GM18505 (cell line): ENCODE measurements around the gene AASS.
"Not testable (repeated sequence)": the region's sequence is repeated elsewhere in the genome, so short reads cannot be mapped to it uniquely, and the experiment has no call there.

ENCODE experiments used
- ATAC-seq: cut with Tn5 transposase; IDR thresholded peaks from one replicate; pipeline ENCODE4 v1.9.1; 2021; ENCODE audit not compliant: unreplicated experiment
- POLR2A ChIP-seq: IDR thresholded peaks from 4 replicates; pipeline ENCODE4 v1.6.1; 2011; ENCODE audit warnings: borderline replicate concordance; ENCODE audit not compliant: insufficient read depth, insufficient read length; ENCODE audit errors: extremely low read depth

The AASS gene

DNA sequence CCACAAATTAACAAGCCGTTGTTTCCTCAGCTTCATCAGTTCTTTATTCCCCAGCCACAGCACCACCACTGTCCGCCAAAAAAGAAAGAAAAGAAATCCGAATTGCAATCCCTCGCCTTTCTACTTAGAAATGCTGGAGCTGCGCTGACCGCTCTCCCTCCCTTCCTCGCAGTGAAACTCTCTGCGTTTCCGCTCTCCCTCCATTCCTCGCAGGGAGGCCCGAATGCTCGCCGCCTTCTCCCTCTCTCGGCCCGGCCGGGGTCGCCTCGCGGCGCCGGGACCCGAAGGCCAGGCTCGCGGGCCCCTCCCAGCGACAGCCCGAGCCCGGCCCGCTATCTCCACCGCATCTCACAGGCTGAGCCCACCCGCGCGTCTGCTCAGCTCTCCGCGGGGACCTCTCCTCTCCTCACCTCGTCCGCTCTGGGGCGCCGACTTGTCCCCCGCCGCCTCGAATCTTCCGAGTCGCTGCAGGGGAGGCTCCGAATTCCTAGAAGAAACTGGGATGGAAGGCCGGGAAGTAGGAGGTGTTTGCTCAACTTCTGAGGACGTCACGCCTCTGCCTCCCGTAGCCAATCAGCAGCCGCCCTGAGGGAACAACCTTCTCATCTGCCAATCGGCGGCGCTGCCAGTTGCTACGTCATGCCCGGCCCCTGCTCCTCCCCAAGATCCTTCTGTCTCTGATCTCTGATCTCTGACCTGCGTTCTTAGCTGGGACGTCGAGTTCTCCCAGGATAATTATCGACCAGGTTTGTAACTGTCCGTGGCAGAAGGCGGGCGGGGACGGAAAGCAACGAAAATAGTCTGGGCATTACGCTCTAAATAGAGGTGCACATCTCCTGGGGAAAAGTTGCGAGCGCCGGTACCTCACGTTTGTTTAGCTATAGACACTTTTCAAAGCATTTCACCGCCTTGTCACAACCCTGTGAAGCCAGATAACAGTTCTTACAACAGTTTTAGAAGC lies at the start of gene AASS:
TSS of gene AASS (minus strand) at position 499 of the 961 bp plus-strand sequence. CDS start 10,523 bp downstream, outside the sequence.
- ATAC-seq, result peak; percentile 100

GRCh38 chr7:122188785-122189184 lies 44.7 kb upstream of the AASS start:
- TF ChIP-seq POLR2A, result no peak
- ATAC-seq, result no peak

More for the DNA sequence above, at the start of gene AASS:
- TF ChIP-seq POLR2A, result no peak

DNA sequence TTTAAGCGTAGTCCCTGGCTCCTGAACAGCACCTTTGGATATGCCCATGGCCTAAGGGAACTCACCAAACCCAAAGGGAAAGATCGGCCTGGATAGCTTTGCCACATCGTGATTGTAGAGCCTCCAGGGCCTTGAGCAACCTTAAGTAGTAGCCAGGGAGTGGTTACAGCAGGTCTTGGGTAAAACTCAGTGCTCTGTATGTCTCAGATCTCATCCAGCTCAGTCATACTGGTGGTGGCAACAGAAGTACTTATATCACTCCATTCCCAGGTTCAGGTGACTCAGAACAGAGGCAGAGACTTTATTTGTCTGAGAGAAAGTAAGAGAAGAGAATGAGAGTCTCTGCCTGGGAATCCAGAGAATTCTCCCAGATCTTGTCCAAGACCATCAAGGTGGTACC lies 39.1 kb upstream of the AASS start:
- TF ChIP-seq POLR2A, result no peak
- ATAC-seq, result no peak

DNA sequence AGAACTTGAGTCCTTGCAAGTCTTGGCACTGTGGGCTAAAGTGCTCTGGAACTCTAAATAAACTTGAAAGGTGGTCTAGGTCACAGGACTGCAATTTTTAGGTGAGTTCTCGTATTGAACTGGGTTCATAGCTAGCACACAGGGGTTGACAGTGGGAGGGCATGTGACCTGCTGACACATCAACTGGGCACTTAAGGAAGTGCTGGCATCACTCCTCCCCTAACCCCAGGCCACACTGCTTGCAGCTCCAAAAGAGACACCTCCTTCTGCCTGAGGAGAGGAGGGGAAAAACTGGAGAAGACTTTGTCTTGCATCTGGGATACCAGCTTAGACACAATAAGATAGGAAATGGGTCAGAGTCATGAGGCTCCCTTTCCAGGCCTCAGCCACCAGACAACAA lies 38.0 kb upstream of the AASS start:
- ATAC-seq, result no peak
- no peak for TF ChIP-seq POLR2A

- not testable (repeated sequence) for ATAC-seq
Measured at GRCh38 chr7:122172144-122172543, 28.1 kb upstream of the AASS start.

DNA sequence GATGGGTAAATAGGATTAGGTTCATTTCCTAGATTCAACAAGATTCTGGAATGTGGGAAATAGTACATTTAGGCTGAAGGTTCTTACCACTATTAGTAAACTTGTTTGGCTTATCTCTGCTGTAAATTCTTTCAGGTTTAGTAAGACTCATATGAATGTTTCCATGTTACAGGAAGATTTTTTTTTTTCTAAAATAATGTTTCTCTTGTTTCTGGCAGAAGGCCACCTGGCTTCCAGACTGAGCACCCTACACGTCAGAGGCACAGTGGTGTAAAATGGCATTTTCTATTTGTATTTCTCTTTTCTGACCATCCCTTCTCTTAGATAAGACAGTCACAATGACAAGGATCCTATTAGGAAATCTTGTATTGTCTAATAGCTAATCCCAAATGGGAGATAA lies 22.7 kb upstream of the AASS start:
- no peak for TF ChIP-seq POLR2A
- ATAC-seq, result no peak

GRCh38 chr7:122166275-122166674 lies 22.2 kb upstream of the AASS start:
- no peak for TF ChIP-seq POLR2A
- no peak for ATAC-seq

DNA sequence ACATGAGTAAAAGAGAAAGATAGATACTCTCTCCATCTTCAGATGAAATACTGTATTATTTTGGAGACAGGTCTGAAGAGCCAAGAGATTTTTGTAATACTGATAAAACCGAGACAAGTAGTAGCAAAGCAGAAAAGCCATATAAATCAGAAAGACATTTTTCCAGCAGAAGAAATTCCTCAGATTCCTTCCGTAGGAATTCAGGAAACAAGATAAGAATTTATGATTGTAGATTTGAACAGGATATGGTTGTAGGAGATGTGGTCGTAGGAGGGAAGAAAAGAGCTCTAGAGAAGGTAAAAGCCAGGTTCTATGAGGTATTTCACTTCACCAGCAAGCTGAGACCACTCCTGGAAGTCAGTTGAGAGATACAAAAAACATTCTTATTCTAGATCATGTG lies 17.6 kb upstream of the AASS start:
- TF ChIP-seq POLR2A, result no peak
- no peak for ATAC-seq

- no peak for ATAC-seq
- TF ChIP-seq POLR2A, result no peak
Measured at GRCh38 chr7:122155566-122155965, 11.5 kb upstream of the AASS start.

DNA sequence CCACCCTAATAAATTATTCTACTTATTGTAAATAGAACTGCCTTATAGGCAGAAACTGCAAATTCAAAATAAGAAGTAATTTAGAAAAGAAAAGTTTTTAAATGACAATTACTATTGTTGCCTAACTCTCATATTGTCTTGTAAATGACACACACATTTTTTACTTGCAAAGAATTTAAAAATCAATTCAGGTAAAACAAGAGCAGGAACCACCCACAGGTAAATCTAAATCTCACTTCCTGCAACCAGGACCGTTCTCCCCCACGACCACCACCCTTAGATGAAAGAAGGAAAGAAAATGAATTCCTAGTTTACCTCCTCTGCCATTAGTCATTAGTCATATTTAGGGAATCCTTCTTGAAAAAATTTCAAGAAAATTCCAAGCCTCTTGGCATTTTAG lies 4.8 kb upstream of the AASS start:
- no peak for TF ChIP-seq POLR2A
- no peak for ATAC-seq

DNA sequence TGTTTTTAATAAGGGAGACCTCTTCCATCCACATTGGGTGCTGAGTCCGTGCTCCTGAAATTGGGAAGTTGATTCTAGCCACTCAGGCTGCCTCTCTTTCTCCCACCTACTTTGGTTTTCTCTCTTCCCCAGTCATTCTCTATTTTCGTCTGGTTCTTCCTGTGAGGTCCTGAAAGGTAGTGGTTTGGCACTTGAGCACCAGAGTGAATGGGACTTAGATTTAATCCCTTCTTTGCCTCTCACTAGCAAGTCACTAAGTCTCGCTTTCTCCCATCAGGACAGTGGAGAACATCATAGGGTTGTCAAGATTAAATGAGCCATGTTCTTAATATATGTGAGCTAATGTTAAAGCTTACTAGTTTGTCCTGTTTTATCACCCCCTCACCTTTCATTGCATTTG lies 4.0 kb upstream of the AASS start:
- no peak for TF ChIP-seq POLR2A
- ATAC-seq, result no peak

- TF ChIP-seq POLR2A, result no peak
- ATAC-seq, result no peak
Measured at GRCh38 chr7:122145937-122146645, 2.0 kb upstream of the AASS start.

DNA sequence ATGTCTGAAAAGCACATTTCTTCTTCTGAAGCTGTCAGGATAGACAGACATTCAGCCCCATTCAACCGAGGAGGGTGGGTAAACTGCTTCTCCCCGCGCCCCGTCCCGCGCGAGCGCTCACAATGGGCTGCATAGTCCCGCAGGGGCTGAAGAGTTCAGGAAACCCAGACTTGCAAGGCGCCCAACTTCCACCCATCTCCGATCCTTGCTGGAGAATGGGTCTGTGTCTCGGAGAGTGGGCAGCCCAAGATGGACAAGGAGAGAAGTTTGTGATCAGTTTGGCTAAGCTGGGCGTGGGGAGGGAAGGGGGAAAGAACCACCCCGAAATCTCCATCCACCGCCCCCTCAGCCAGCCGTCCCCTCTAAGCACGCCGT lies 686 bp downstream of the AASS start:
- TF ChIP-seq POLR2A, result no peak
- ATAC-seq, result no peak

GRCh38 chr7:122140918-122141317 lies 3.1 kb downstream of the AASS start:
- no peak for TF ChIP-seq POLR2A
- ATAC-seq, result no peak
